Measurements from ENCODE around the gene DIP2B.

GRCh38 chr12:50699154-50699553, 194.4 kb downstream of the DIP2B start:
- TF ChIP-seq CTCF (IDR thresholded peaks at IDR 0.05; ENCODE audit: low read depth, low read length), result no peak
- no peak for TF ChIP-seq POLR2A (IDR thresholded peaks at IDR 0.05; ENCODE audit: extremely low read depth, insufficient read length)
- no peak for TF ChIP-seq MYC (IDR thresholded peaks at IDR 0.05; ENCODE audit: low read depth, low read length)
- TF ChIP-seq MAX (IDR thresholded peaks at IDR 0.05; ENCODE audit: low read depth, low read length), result no peak

Data from NB4 (cell line).